Ovary (tissue), 3 donors: ENCODE measurements around the gene GPX3.

Experiments
- CTCF ChIP-seq, 3 donors: fragments of 450-650 bp in 2 of 3; fragments of 200-600 bp in 1 of 3; IDR thresholded peaks; one replicate each; pipeline versions ENCODE4 v1.5.1 to v1.8.0; 2016 to 2022; ENCODE audit warnings: antibody characterized with exemption in 3 of 3, mild to moderate bottlenecking in 1 of 3
- EP300 ChIP-seq: sonication (generic); formaldehyde crosslinking; IDR thresholded peaks from one replicate; pipeline ENCODE4 v1.6.1; 2017; ENCODE audit warnings: antibody characterized with exemption
- POLR2A ChIP-seq: fragments of 450-650 bp; IDR thresholded peaks from one replicate; pipeline ENCODE4 v1.6.1; 2017; ENCODE audit warnings: antibody characterized with exemption, mild to moderate bottlenecking, moderate library complexity
- donor health status: DM: no; HTN: no; CAD: no.

GRCh38 chr5:151051931-151052608, 31.7 kb downstream of the GPX3 start:
- TF ChIP-seq CTCF (IDR thresholded peaks at IDR 0.05) (no peak), EP300 (no peak), POLR2A (no peak)
